AML-193 (cell line): ENCODE measurements around the gene RAB14.
A peak's percentile ranks its signal among the peaks of the same experiment; 100 is the strongest.

ENCODE experiments used
- DNase-seq, 2 experiments: peaks; one replicate each; lab custom pipeline; 2025; lab: John Stamatoyannopoulos, UW

Gene RAB14

DNA sequence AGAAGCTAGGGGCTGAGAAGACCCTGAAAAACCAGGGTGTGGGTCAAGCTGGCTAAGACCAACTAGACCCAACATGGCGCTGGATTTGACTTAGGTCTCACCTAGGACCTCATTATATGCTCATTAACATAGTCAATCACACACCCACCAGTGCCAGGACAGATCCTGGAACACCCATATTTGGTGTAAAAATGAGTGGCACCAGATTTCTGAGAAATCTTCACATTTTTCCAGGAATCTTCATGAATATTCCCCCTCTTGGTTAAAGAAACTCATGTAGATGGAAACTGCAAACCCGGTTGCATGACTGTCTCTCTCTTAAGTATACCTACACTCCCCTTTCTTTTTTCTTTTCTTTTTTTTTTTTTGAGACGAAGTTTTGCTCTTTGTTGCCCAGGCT, 17.9 kb upstream of the RAB14 start:
- no peak for DNase-seq

- DNase-seq: no peak
These were observed 16.8 kb upstream of the RAB14 start for GRCh38 chr9:121218357-121219027.

DNA sequence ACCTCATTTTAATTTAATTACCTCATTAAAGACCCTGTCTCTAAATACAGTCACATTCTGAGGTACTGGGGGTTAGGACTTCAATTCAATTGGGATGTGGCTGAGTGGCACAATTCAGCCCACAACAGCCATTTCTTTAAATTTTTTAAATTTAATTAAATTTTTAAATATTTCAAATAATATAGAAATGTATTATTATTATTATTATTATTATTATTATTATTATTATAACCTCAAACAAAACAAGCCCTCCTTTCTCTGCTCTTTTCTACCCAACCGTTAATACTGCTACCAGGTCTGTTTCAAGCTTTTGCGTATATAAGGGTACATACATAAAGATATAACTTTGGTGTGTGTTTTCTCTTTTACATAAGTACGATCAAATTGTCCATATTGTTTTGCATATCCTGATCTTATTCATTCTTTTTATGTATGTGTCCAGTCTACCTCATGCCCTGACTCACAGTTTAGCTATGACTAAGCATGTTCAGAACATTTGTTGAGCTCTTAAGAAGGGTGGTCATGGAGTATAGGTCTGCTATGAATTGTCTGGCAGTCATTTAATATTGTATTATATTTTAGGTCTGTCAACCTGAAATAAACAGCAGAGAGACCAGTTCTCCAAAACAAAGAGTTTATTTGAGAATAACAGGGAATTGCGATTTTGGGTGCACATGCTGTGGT, 16.1 kb upstream of the RAB14 start:
- DNase-seq: no peak

GRCh38 chr9:121216271-121216805, 14.7 kb upstream of the RAB14 start:
- no peak for DNase-seq

- no peak for DNase-seq
These were observed 12.3 kb upstream of the RAB14 start for GRCh38 chr9:121214005-121214404.

DNA sequence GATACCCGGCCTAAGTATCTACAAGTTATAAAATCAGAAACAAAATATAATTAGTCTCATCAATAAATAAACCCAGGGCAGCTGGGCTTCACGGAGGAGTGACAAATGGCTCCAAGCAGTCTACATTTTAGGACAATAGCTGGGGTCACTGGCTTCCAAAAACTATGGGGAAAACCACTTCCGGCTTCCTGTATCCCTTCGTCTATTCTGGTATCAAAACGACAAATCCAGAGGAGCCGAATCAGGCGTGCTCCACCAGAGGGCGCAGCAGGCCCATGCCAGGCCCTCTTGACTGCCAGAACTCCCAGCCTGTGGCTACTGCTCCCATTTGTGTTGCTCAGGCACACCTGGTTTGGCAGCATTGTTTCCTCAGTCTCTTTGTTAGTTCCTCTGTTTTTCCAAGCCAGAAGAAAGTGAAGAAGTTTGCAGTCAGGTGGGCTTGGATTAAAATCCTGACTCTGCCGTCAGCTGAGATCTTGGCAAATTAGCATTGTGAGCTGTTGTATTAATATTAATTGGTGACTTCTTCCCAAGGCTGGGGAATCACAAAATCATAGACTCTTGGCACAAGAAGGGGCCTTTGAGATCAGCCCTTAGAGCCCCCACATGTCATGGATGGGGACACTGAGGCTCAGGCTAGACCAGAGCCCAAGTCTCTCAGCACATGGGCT, 11.6 kb upstream of the RAB14 start:
- DNase-seq: peak; percentile 71 to 75

DNA sequence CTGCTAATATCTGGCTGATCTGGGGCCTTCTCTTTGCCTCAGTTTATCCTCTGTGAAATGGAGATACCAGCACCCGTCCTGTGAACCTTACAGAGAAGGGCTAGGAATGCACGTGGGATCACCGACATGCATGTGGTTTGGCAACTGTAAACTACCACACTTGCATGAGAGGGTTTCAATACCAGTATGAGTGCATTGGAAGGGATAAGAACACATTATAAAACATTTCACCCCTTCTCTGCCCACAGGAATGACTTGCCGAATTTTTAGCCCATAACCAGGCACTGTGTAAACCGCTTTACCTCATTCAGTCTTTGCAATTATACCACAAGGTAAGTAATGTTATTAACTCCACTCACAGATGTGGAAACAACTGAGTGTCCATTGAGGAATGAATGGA, 8.9 kb upstream of the RAB14 start:
- no peak for DNase-seq

GRCh38 chr9:121207371-121207940, 5.8 kb upstream of the RAB14 start:
- DNase-seq: peak; percentile 19 to 31

DNA sequence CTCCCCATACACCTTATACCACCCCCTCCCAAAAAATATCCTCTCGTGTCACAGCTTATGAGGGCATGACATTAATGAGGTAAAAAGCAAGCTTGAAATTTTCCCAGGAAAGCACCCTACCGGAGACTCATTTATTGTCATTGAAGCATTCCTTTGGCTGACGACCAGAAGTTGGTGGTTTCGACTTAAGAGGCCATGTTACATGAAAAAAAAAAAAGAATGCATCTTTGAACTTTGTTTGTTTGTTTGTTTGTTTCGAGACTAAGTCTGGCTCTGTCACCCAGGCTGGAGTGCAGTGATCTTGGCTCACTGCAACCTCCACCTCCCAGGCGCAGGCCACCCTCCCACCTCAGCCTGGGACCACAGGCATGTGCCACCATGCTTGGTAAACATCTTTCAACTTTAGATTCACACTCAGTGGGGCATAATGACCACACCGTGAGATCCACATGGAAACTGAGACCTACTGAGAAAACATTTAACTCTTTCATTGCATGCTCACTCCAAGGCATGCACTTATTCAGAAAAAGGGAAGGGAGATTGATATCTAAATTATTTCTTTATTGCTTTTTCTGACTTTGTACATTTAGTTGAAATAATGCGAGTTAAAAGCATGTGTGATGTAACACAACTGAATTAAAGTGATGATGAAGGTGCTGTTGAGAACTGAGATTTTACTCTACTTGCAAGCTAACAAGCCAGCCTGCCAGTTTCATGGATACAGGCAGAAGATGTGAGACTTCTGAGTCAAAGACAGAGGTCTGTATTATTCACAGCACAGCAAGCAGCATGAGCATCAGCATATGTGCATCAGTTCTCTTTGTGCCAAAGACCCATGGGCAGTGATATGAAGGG, 5.1 kb upstream of the RAB14 start:
- DNase-seq: no peak

DNA sequence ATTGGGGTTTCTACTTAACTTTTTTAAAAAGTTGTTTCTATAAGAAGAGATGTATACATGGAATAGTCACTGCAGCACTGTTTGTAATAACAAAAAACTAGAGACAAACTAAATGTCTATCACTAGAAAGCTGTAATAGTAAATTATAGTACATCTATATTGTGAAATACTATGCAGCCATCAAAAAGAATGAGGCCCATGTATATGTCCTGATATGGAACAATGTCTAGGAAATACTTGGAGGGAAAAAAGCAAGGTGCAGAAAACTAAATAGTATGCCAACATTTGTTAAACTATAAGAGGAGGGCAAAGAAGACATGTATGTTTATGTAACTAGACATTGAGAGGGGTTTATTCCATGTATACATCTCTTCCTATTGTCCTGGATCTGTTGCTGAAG, 2.9 kb upstream of the RAB14 start:
- no peak for DNase-seq

DNA sequence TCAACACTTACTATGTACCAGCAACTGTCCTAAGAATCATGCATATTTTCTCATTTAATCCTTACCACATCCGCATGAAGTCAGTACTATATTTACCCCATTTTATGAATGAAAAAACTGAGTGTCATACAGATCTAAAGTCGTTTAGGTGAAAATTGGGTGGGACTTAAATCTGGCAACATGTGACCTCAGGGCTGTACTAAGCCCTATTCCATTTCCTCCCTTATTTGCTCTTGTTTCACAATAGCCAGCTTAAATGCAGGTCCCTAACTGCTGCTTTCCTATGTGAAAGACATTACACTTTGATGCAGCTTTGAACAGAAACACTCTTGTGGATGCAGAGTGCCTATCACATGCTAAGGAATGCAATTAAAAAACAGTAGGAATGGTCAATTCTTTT, 2.5 kb upstream of the RAB14 start:
- peak; percentile 45 to 61 for DNase-seq

DNA sequence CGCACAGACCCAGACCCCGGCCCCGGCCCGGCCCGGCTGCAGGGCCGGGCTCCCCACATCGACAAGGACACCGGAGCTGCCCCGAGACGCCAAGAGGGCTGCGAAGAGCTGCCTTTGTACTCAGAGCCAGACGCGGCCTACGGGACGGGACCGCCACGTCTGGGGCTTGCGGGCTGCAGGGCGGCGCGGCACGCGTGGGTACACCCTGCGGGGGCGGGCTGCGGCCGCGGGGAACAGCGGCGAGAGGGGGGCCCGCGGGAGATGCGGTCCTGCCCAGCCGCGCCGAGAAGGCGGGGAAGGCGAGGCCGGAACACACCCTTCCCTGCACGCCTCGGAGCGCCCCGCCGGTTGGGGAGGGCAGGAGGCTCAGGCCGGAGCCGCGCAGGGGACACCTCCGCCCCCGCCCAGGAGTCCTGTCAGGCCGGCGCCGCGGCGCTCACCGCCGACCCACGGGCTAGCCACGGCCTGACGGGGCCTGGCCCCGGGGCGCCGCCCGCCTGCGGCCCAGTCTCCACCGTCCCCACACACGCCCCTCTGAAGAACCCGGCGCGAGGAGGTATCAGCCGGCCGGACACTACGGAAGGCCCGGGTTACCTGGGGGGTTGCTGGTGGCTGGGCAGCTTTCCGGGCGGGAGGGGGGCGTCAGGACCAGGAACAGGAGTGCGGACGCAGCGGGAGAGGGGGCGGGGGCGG, 478 bp downstream of the RAB14 start:
- DNase-seq: no peak

DNA sequence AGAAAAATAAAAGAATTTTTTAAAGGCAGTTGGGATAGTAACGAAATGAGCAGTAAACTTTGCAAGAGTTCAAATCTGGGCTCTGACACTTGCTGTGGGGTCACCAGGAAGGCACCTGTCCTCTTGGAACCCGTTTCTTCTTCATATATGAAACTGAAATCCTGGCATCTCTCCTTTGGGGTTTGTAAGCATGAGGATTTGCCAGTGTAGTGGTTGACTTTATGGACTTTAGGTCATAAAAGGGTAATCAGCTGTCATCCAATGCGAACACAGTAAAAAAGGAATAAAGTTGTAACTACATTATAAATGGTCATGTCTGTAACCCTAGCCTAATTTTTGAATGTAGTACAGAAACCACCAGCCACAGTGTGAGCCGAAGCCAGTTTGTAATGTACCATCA, 1.3 kb downstream of the RAB14 start:
- no peak for DNase-seq

GRCh38 chr9:121199921-121200320, 1.7 kb downstream of the RAB14 start:
- DNase-seq: peak; percentile 20 to 30

DNA sequence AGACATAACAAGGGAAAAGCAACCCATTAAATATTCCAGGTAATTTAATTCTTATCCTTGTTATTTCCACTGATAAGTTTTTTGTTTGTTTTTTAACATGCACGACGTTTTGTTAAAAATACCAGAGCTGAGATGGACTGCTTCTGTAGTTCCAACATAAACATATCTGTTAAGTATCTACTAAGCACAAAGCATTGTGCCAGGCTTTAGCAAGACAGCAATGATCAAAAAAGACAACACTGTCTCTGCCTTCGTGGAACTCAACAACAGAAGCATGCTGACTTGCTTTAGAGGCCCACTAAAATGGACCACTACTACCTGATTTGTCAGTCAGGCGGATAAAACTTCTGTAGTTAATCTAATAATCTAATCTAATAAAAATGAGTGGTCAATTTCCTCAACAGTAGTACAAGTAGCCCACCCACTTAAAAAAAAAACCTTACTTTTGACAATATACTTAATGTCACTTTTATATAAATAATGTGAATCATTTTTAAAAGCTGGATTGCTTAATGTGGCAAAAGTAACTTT, 3.1 kb downstream of the RAB14 start:
- no peak for DNase-seq

DNA sequence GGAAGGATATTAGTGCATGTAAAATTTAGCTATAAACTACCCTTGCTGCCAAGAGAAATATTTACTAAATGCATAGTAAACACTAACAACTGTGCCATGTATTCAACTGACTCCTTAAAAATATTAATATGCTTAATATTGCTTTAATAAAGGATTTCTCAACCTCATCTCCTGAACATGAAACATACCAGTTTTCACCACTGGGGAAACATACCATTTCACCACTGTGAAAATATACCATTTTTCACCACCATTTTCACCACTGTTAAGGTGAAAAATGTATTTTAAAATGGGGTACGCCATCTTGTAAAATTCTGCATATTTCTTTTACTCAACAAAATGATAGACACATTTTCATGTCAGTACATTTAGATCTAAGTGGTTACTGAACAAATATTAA, 4.5 kb downstream of the RAB14 start:
- DNase-seq: peak; percentile 23 to 27

GRCh38 chr9:121196389-121196788, 5.3 kb downstream of the RAB14 start:
- DNase-seq: no peak

DNA sequence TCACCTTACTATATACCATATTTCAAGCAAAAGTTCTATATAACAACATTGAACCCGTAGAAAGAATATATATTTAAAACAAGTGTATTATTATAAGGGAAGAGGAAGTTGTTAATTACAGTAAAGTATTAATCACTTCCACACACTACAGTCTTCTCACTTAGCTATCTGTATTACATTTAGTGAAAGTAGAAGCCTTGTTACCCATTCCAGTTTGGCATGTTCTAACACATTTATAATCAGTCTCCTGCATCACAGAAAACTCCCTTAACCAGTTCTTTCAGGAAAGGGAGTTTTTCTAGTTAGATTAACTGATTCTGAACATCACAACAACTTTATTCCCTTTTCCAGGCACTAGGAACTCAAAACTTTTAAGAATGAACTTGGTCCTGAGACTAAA, 6.9 kb downstream of the RAB14 start:
- no peak for DNase-seq

DNA sequence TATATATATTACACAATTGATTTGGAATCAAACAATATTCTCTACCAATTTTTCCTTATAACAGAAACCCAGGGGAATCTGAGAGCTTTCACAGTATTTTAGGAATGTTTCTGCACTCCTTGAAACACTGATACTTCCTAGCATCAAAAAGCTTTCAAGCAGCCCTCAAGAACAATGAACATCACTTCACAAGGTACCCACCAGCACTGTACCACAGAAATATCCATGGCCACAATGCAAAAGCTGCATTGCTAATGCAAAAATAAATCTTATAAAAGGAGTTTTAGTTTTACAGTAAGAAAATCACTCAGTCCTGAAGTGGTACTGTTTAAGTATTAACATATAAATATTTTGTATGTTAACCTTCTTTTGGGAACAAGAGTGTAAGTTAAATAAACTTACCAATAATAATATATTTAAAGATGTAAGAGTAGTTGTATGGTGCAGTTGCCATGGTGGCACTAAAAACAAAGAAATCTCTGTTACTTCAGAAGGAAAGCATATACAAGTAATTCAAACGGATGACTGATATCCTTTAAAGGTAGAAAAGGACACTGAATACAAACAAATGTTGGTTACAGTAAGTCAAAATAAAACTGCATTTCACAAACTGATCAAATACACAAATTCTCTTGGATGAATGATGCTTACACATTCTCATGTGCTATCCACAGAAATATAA, 8.6 kb downstream of the RAB14 start:
- DNase-seq: no peak

GRCh38 chr9:121192518-121192917, 9.2 kb downstream of the RAB14 start:
- DNase-seq: no peak
